ENCODE data around the gene PPP2R2C.

DNA sequence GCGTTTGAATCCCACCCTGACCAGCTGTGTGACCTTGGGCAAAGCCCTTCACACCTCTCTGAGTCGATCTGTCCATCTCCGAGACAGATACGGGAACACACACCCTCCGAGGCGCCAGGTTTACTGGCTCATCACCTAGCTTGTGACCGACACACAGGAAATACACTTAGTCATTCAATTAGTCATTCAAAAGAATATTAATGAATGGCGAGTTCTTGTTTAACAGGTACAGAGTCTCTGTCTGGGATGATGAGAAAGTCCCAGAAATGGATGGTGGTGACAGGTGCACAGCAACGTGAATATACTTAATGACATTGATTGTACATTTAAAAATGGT, 80.6 kb downstream of the PPP2R2C start:
- TF ChIP-seq, protein P1, sequence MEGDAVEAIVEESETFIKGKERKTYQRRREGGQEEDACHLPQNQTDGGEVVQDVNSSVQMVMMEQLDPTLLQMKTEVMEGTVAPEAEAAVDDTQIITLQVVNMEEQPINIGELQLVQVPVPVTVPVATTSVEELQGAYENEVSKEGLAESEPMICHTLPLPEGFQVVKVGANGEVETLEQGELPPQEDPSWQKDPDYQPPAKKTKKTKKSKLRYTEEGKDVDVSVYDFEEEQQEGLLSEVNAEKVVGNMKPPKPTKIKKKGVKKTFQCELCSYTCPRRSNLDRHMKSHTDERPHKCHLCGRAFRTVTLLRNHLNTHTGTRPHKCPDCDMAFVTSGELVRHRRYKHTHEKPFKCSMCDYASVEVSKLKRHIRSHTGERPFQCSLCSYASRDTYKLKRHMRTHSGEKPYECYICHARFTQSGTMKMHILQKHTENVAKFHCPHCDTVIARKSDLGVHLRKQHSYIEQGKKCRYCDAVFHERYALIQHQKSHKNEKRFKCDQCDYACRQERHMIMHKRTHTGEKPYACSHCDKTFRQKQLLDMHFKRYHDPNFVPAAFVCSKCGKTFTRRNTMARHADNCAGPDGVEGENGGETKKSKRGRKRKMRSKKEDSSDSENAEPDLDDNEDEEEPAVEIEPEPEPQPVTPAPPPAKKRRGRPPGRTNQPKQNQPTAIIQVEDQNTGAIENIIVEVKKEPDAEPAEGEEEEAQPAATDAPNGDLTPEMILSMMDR (IDR thresholded peaks at IDR 0.05 in 8 of 11, conservative IDR thresholded peaks at IDR 0.05 in 3 of 11): no peak
- TF ChIP-seq POLR2A (IDR thresholded peaks at IDR 0.05): no peak
